Measurements from ENCODE around the gene PPP1R3C. TPM values are rescaled to one million over a fixed set of nuclear protein-coding genes. Genes with fewer than 3 reads are reported as not detected.
A peak's percentile ranks its signal among the peaks of the same experiment; 100 is the strongest.

Gene PPP1R3C
- total RNA-seq (2014; rRNA removed; shearing (Covaris generic)) (not detected in 2 replicates), total RNA-seq (2022) (not detected in 2 replicates), Bru-seq, nascent RNA (not detected), BruChase-seq, experiment 1, labeled RNA remaining after a 6-hour chase (percentile 14 among the genes with signal in this experiment), BruChase-seq, experiment 2, labeled RNA remaining after a 2-hour chase (percentile 9 among the genes with signal in this experiment)
- long read RNA-seq = 0 reads

- no peaks in the 10 kb centered on the region for H4K20me1 ChIP-seq (ENCODE audit: insufficient read depth, low read length)
- intact Hi-C loops (cut with micrococcal nuclease; ENCODE audit: unreplicated experiment) = no loop called here
- ChIA-PET POLR2A (interaction anchor here (0.7 kb wide), 1 partner anchor 1194 kb away, joined by 3 read pairs; no protein-coding TSS in a partner anchor), CTCF (ENCODE audit: unreplicated experiment) (no interaction called here)
- no peaks in the 10 kb centered on the region for H3K9me2 ChIP-seq (ENCODE audit: insufficient read depth, low read length)
- BruUV-seq (replicated peaks) = no TSS peak
- no peaks in the 10 kb centered on the region for H3K79me2 ChIP-seq (ENCODE audit: insufficient read depth, low read depth, low read length)
- no peak for TF ChIP-seq EZH2phosphoT487 (IDR thresholded peaks at IDR 0.05; ENCODE audit: borderline replicate concordance, low read depth, low read length)
- TF ChIP-seq CTCF (conservative IDR thresholded peaks at IDR 0.05; ENCODE audit: low read length) = no peak
- no peaks in the 10 kb centered on the region for H3K4me1 ChIP-seq (ENCODE audit: insufficient read depth, low read length, poor library complexity, severe bottlenecking)
- no peaks in the 10 kb centered on the region for H3K36me3 ChIP-seq (ENCODE audit: insufficient read depth, low read length)
- H3K4me2 ChIP-seq (ENCODE audit: low read length) = no peak within 1 kb of the TSS
- no peaks in the 10 kb centered on the region for H3K9me3 ChIP-seq (ENCODE audit: low read length)
- H3K27ac ChIP-seq (ENCODE audit: low read depth, low read length, poor library complexity, severe bottlenecking) = no peak within 1 kb of the TSS
- no peak within 1 kb of the TSS for H3K4me3 ChIP-seq (ENCODE audit: low read depth, low read length, poor library complexity, severe bottlenecking)
- DNase-seq (ENCODE audit: low spot score) = no peak
- no peak within 1 kb of the TSS for H2AFZ ChIP-seq (ENCODE audit: low read length)
Observed at GRCh38 chr10:91632671-91633550, at the start of gene PPP1R3C. TSS of gene PPP1R3C (minus strand) at chr10:91633071. CDS start at chr10:91632969, 102 bp downstream.

- Histone ChIP-seq H3K36me3 (ENCODE audit: insufficient read depth, low read length) (no peaks in the 10 kb centered on the region), H3K27ac (ENCODE audit: low read depth, low read length, poor library complexity, severe bottlenecking) (no peak overlapping the region), H3K4me3 (ENCODE audit: low read depth, low read length, poor library complexity, severe bottlenecking) (no peak overlapping the region), H3K4me1 (ENCODE audit: insufficient read depth, low read length, poor library complexity, severe bottlenecking) (no peaks in the 10 kb centered on the region), H3K9me3 (ENCODE audit: low read length) (no peaks in the 10 kb centered on the region), H3K79me2 (ENCODE audit: insufficient read depth, low read depth, low read length) (no peaks in the 10 kb centered on the region), H2AFZ (ENCODE audit: low read length) (no peak overlapping the region), H3K9me2 (ENCODE audit: insufficient read depth, low read length) (no peaks in the 10 kb centered on the region), H4K20me1 (ENCODE audit: insufficient read depth, low read length) (no peaks in the 10 kb centered on the region), H3K4me2 (ENCODE audit: low read length) (no peak overlapping the region)
- TF ChIP-seq CTCF (conservative IDR thresholded peaks at IDR 0.05; ENCODE audit: low read length) = no peak
- TF ChIP-seq EZH2phosphoT487 (IDR thresholded peaks at IDR 0.05; ENCODE audit: borderline replicate concordance, low read depth, low read length) = no peak
- ChIA-PET POLR2A (no interaction called here), CTCF (ENCODE audit: unreplicated experiment) (no interaction called here)
- intact Hi-C loops (cut with micrococcal nuclease; ENCODE audit: unreplicated experiment) = no loop called here
- DNase-seq (ENCODE audit: low spot score) = no peak
- BruUV-seq (replicated peaks) = no TSS peak
Observed at GRCh38 chr10:91681361-91682276, 48.7 kb upstream of the PPP1R3C start.

Data from OCI-LY7 (cell line).